ENCODE measurements around the gene CDCA4.
"Not testable (repeated sequence)": the region's sequence is repeated elsewhere in the genome, so short reads cannot be mapped to it uniquely, and the experiment has no call there.

The CDCA4 gene

DNA sequence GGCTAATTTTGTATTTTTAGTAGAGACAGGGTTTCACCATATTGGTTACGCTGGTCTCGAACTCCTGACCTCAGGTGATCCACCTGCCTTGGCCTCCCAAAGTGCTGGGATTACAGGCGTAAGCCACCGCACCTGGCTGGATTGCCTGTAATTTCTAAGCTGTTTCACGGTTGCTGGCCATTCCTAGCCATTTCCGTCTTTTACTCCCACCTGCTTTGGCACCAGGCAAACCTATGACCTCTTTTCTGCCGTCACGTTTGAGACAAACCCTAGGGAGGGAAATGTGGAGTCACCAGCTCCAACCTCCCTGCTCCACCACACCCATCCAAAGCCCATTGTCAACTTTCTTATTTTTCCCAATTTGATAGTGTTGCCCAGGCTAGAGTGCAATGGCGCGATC is 43.1 kb upstream of the CDCA4 start:
- Histone ChIP-seq H3K27ac (ENCODE audit: low read depth, low read length, poor library complexity, severe bottlenecking) (no peak overlapping the region), H3K27me3 (ENCODE audit: insufficient read depth, low read length) (peaks cover 50% of the 10 kb centered on the region), H3K79me2 (ENCODE audit: insufficient read depth, low read length) (no peaks in the 10 kb centered on the region), H3K9me2 (ENCODE audit: low read depth, low read length) (no peaks in the 10 kb centered on the region), H3K9ac (ENCODE audit: low read length) (no peak overlapping the region), H4K20me1 (ENCODE audit: insufficient read depth, low read length) (no peaks in the 10 kb centered on the region), H2AFZ (ENCODE audit: low read length) (no peak overlapping the region), H3K4me2 (ENCODE audit: low read length) (no peak overlapping the region), H3K9me3 (ENCODE audit: low read length) (no peaks in the 10 kb centered on the region), H3K36me3 (ENCODE audit: insufficient read depth, low read length) (no peaks in the 10 kb centered on the region), H3K4me1 (ENCODE audit: insufficient read depth, low read length, severe bottlenecking) (no peaks in the 10 kb centered on the region), H3F3A (ENCODE audit: insufficient read depth, low read length) (no peaks in the 10 kb centered on the region), H3K4me3 (ENCODE audit: low read depth, low read length, poor library complexity, severe bottlenecking) (no peak overlapping the region)
- TF ChIP-seq CTCF (IDR thresholded peaks at IDR 0.05; ENCODE audit: low read length) (no peak), EZH2 (IDR thresholded peaks at IDR 0.05; ENCODE audit: borderline replicate concordance, low read length) (no peak)

GRCh38 chr14:105063506-105063905 is 42.6 kb upstream of the CDCA4 start:
- not testable (repeated sequence) for H3K9me3 ChIP-seq (ENCODE audit: low read length); H3K4me2 ChIP-seq (ENCODE audit: low read length); H4K20me1 ChIP-seq (ENCODE audit: insufficient read depth, low read length); H2AFZ ChIP-seq (ENCODE audit: low read length); H3K4me3 ChIP-seq (ENCODE audit: low read depth, low read length, poor library complexity, severe bottlenecking); H3K27ac ChIP-seq (ENCODE audit: low read depth, low read length, poor library complexity, severe bottlenecking); H3K36me3 ChIP-seq (ENCODE audit: insufficient read depth, low read length); H3K9me2 ChIP-seq (ENCODE audit: low read depth, low read length); H3K79me2 ChIP-seq (ENCODE audit: insufficient read depth, low read length); H3F3A ChIP-seq (ENCODE audit: insufficient read depth, low read length); H3K9ac ChIP-seq (ENCODE audit: low read length); H3K4me1 ChIP-seq (ENCODE audit: insufficient read depth, low read length, severe bottlenecking)
- peaks cover 51% of the 10 kb centered on the region for H3K27me3 ChIP-seq (ENCODE audit: insufficient read depth, low read length)

DNA sequence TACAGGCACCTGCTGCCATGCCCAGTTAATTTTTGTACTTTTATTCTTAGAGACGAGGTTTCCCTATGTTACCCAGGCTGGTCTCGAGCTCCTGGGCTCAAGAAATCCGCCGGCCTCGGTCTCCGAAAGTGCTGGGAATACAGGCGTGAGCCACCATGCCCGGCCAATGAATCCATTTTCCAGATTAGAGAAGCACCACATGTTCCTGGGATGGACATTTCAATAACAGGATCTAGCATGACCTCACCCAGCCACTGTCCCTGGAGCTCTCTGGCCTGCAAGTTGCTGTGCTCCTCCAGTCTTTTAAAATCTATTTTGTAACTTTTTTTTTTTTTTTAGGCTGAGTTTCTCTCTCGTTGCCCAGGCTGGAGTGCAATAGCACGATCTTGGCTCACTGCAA is 42.2 kb upstream of the CDCA4 start:
- Histone ChIP-seq H3K4me3 (ENCODE audit: low read depth, low read length, poor library complexity, severe bottlenecking) (no peak overlapping the region), H3K4me1 (ENCODE audit: insufficient read depth, low read length, severe bottlenecking) (no peaks in the 10 kb centered on the region), H3K9ac (ENCODE audit: low read length) (no peak overlapping the region), H3F3A (ENCODE audit: insufficient read depth, low read length) (no peaks in the 10 kb centered on the region), H3K27ac (ENCODE audit: low read depth, low read length, poor library complexity, severe bottlenecking) (no peak overlapping the region), H3K79me2 (ENCODE audit: insufficient read depth, low read length) (no peaks in the 10 kb centered on the region), H2AFZ (ENCODE audit: low read length) (no peak overlapping the region), H3K36me3 (ENCODE audit: insufficient read depth, low read length) (no peaks in the 10 kb centered on the region), H3K9me3 (ENCODE audit: low read length) (no peaks in the 10 kb centered on the region), H4K20me1 (ENCODE audit: insufficient read depth, low read length) (no peaks in the 10 kb centered on the region), H3K4me2 (ENCODE audit: low read length) (no peak overlapping the region), H3K9me2 (ENCODE audit: low read depth, low read length) (no peaks in the 10 kb centered on the region), H3K27me3 (ENCODE audit: insufficient read depth, low read length) (peaks cover 51% of the 10 kb centered on the region)
- TF ChIP-seq EZH2 (IDR thresholded peaks at IDR 0.05; ENCODE audit: borderline replicate concordance, low read length) = no peak
- TF ChIP-seq CTCF (IDR thresholded peaks at IDR 0.05; ENCODE audit: low read length) = no peak

- Histone ChIP-seq H3K27ac (ENCODE audit: low read depth, low read length, poor library complexity, severe bottlenecking) (no peak overlapping the region), H3K4me2 (ENCODE audit: low read length) (no peak overlapping the region)
Measured at GRCh38 chr14:105062048-105062433, 41.2 kb upstream of the CDCA4 start.

More at GRCh38 chr14:105062048-105062433, 41.2 kb upstream of the CDCA4 start:
- Histone ChIP-seq H3K4me3 (ENCODE audit: low read depth, low read length, poor library complexity, severe bottlenecking) (no peak overlapping the region), H3K79me2 (ENCODE audit: insufficient read depth, low read length) (no peaks in the 10 kb centered on the region), H3K4me1 (ENCODE audit: insufficient read depth, low read length, severe bottlenecking) (no peaks in the 10 kb centered on the region), H3F3A (ENCODE audit: insufficient read depth, low read length) (no peaks in the 10 kb centered on the region), H3K9me3 (ENCODE audit: low read length) (no peaks in the 10 kb centered on the region), H3K27me3 (ENCODE audit: insufficient read depth, low read length) (peaks cover 46% of the 10 kb centered on the region), H3K9ac (ENCODE audit: low read length) (no peak overlapping the region), H4K20me1 (ENCODE audit: insufficient read depth, low read length) (no peaks in the 10 kb centered on the region), H2AFZ (ENCODE audit: low read length) (no peak overlapping the region), H3K9me2 (ENCODE audit: low read depth, low read length) (no peaks in the 10 kb centered on the region), H3K36me3 (ENCODE audit: insufficient read depth, low read length) (no peaks in the 10 kb centered on the region)
- no peak for TF ChIP-seq CTCF (IDR thresholded peaks at IDR 0.05; ENCODE audit: low read length)
- no peak for TF ChIP-seq EZH2 (IDR thresholded peaks at IDR 0.05; ENCODE audit: borderline replicate concordance, low read length)
